Astrocyte (in vitro differentiated cells and primary cell): ENCODE measurements around the gene RO60. TPM values are rescaled to one million over a fixed set of nuclear protein-coding genes. Genes with fewer than 3 reads are reported as not detected.
A peak's percentile ranks its signal among the peaks of the same experiment; 100 is the strongest.

Experiments used
- DNase-seq: peaks from one replicate; pipeline ENCODE4 v3.0.0-alpha.2; 2010; ENCODE audit warnings: low read depth
- FAIRE-seq: peaks from 2 replicates; lab custom pipeline; 2011; peaks lifted over from hg19 to GRCh38; lab: Jason Lieb, UNC
- H2AFZ ChIP-seq: 2 replicates; pipeline ENCODE4 v1.6.0; 2012; ENCODE audit warnings: low read depth, low read length, inconsistent platforms
- H3K27ac ChIP-seq: 2 replicates; pipeline ENCODE4 v1.5.1; 2011; ENCODE audit warnings: low read depth, low read length, inconsistent platforms
- H3K27me3 ChIP-seq: 2 replicates; pipeline ENCODE4 v1.6.0; 2011; ENCODE audit warnings: low read length, inconsistent platforms; ENCODE audit not compliant: insufficient read depth
- H3K36me3 ChIP-seq: 2 replicates; pipeline ENCODE4 v1.5.1; 2011; ENCODE audit warnings: low read length, inconsistent platforms; ENCODE audit not compliant: insufficient read depth
- H3K4me1 ChIP-seq: 2 replicates; pipeline ENCODE4 v1.5.1; 2011; ENCODE audit warnings: low read length, inconsistent platforms; ENCODE audit not compliant: insufficient read depth
- H3K4me2 ChIP-seq: 2 replicates; pipeline ENCODE4 v1.6.0; 2012; ENCODE audit warnings: low read length, inconsistent platforms
- H3K4me3 ChIP-seq: 2 replicates; pipeline ENCODE4 v1.5.1; 2011; ENCODE audit warnings: low read depth, mild to moderate bottlenecking, low read length, inconsistent platforms; ENCODE audit not compliant: insufficient read depth
- H3K79me2 ChIP-seq: 2 replicates; pipeline ENCODE4 v1.6.0; 2012; ENCODE audit warnings: mild to moderate bottlenecking, low read length, inconsistent platforms; ENCODE audit not compliant: insufficient read depth
- H3K9ac ChIP-seq: 2 replicates; pipeline ENCODE4 v1.6.0; 2012; ENCODE audit warnings: mild to moderate bottlenecking, low read length, inconsistent platforms
- H3K9me3 ChIP-seq: 2 replicates; pipeline ENCODE4 v1.5.1; 2012; ENCODE audit warnings: low read depth, mild to moderate bottlenecking, low read length, inconsistent platforms; ENCODE audit not compliant: insufficient read depth
- H4K20me1 ChIP-seq: 2 replicates; pipeline ENCODE4 v1.6.0; 2012; ENCODE audit warnings: low read length, inconsistent platforms; ENCODE audit not compliant: insufficient read depth
- H3K27ac Mint-ChIP-seq: one replicate; pipeline ENCODE4 v1.8.0; 2021; ENCODE audit warnings: mild to moderate bottlenecking, mixed read lengths; ENCODE audit not compliant: unreplicated experiment
- H3K27me3 Mint-ChIP-seq: one replicate; pipeline ENCODE4 v1.8.0; 2021; ENCODE audit warnings: low read depth, mixed read lengths; ENCODE audit not compliant: unreplicated experiment
- H3K36me3 Mint-ChIP-seq: one replicate; pipeline ENCODE4 v1.8.0; 2021; ENCODE audit warnings: low read depth, mixed read lengths; ENCODE audit not compliant: unreplicated experiment
- H3K4me1 Mint-ChIP-seq: one replicate; pipeline ENCODE4 v1.8.0; 2021; ENCODE audit warnings: low read depth, mixed read lengths; ENCODE audit not compliant: unreplicated experiment
- H3K4me3 Mint-ChIP-seq: one replicate; pipeline ENCODE4 v1.8.0; 2021; ENCODE audit warnings: mild to moderate bottlenecking, moderate library complexity, mixed read lengths; ENCODE audit not compliant: unreplicated experiment
- H3K9me3 Mint-ChIP-seq: one replicate; pipeline ENCODE4 v1.8.0; 2021; ENCODE audit warnings: mild to moderate bottlenecking, mixed read lengths; ENCODE audit not compliant: unreplicated experiment
- CTCF ChIP-seq: IDR thresholded peaks from 2 replicates; pipeline ENCODE4 v1.5.1; 2011; ENCODE audit warnings: low read depth, mild to moderate bottlenecking, inconsistent platforms, low read length, moderate library complexity; ENCODE audit not compliant: insufficient read depth
- EZH2 ChIP-seq: IDR thresholded peaks from 2 replicates; pipeline ENCODE4 v1.6.1; 2012; ENCODE audit warnings: mild to moderate bottlenecking, low read length, inconsistent platforms; ENCODE audit not compliant: insufficient read depth
- total RNA-seq: library from RNA; stranded (reverse); gene quantifications from 2 replicates; pipeline ENCODE4 v1.2.1, GENCODE V29; 2021

The RO60 gene
- total RNA-seq, 1 donor from 2014 or later: 134 TPM

GRCh38 chr1:193090865-193091264 is 31.5 kb downstream of the RO60 start:
- Histone ChIP-seq H3K27ac (no peak overlapping the region), H3K36me3 (peaks cover 11% of the 10 kb centered on the region), H4K20me1 (no peaks in the 10 kb centered on the region), H3K9me3 (no peaks in the 10 kb centered on the region), H3K79me2 (no peaks in the 10 kb centered on the region), H2AFZ (no peak overlapping the region), H3K9ac (no peak overlapping the region), H3K4me3 (no peak overlapping the region), H3K4me2 (no peak overlapping the region), H3K4me1 (no peaks in the 10 kb centered on the region), H3K27me3 (no peaks in the 10 kb centered on the region)
- TF ChIP-seq CTCF: no peak
- no peak for TF ChIP-seq EZH2
- H3K9me3 Mint-ChIP-seq: no peaks in the 10 kb centered on the region
- H3K4me3 Mint-ChIP-seq: no peak overlapping the region
- DNase-seq (no peak), FAIRE-seq (no peak)
- no peak overlapping the region for H3K27ac Mint-ChIP-seq
- H3K27me3 Mint-ChIP-seq: no peaks in the 10 kb centered on the region
- no peaks in the 10 kb centered on the region for H3K36me3 Mint-ChIP-seq
- H3K4me1 Mint-ChIP-seq: no peaks in the 10 kb centered on the region

GRCh38 chr1:193094112-193094511 is 34.7 kb downstream of the RO60 start:
- no peaks in the 10 kb centered on the region for H3K9me3 Mint-ChIP-seq
- Histone ChIP-seq H3K27me3 (no peaks in the 10 kb centered on the region), H3K36me3 (peaks cover 6% of the 10 kb centered on the region), H3K79me2 (no peaks in the 10 kb centered on the region), H4K20me1 (no peaks in the 10 kb centered on the region), H3K4me1 (no peaks in the 10 kb centered on the region), H3K4me3 (no peak overlapping the region), H3K9ac (no peak overlapping the region), H3K4me2 (no peak overlapping the region), H3K9me3 (no peaks in the 10 kb centered on the region), H2AFZ (no peak overlapping the region), H3K27ac (no peak overlapping the region)
- FAIRE-seq (no peak), DNase-seq (no peak)
- no peaks in the 10 kb centered on the region for H3K27me3 Mint-ChIP-seq
- H3K4me1 Mint-ChIP-seq: no peaks in the 10 kb centered on the region
- H3K36me3 Mint-ChIP-seq: no peaks in the 10 kb centered on the region
- no peak for TF ChIP-seq EZH2
- H3K27ac Mint-ChIP-seq: no peak overlapping the region
- no peak overlapping the region for H3K4me3 Mint-ChIP-seq

GRCh38 chr1:193102662-193103061 is 43.2 kb downstream of the RO60 start:
- Histone ChIP-seq H3K4me2 (no peak overlapping the region), H3K27ac (no peak overlapping the region), H3K9me3 (no peaks in the 10 kb centered on the region), H3K79me2 (peaks cover 35% of the 10 kb centered on the region), H2AFZ (no peak overlapping the region), H3K27me3 (no peaks in the 10 kb centered on the region), H3K4me1 (peaks cover 7% of the 10 kb centered on the region), H4K20me1 (peaks cover 7% of the 10 kb centered on the region), H3K4me3 (no peak overlapping the region), H3K9ac (no peak overlapping the region), H3K36me3 (peaks cover 14% of the 10 kb centered on the region)
- Mint-ChIP-seq H3K27me3 (no peaks in the 10 kb centered on the region), H3K27ac (peak overlapping the region; percentile 80), H3K36me3 (peaks cover 2% of the 10 kb centered on the region), H3K9me3 (no peaks in the 10 kb centered on the region), H3K4me1 (peaks cover 11% of the 10 kb centered on the region), H3K4me3 (no peak overlapping the region)
- TF ChIP-seq CTCF (no peak), EZH2 (no peak)
- FAIRE-seq (no peak), DNase-seq (no peak)
